Thoracic aorta (tissue), 2 donors: ENCODE measurements around the gene PPID. TPM values are rescaled to one million over a fixed set of nuclear protein-coding genes. Genes with fewer than 3 reads are reported as not detected.

Experiments
- ATAC-seq: fragments of 150-250 bp; one replicate; pipeline ENCODE4 v1.8.0; 2017; ENCODE audit warnings: low read depth; ENCODE audit not compliant: insufficient number of reproducible peaks, low FRiP score
- DNase-seq: peaks from one replicate; pipeline ENCODE4 v3.0.0-alpha.2; 2020; ENCODE audit warnings: low spot score
- H3K27ac ChIP-seq, 2 donors: fragments of 200-600 bp; sonication (generic); 1 replicate in 1 of 2; 2 replicates in 1 of 2; pipeline ENCODE4 v1.5.1; 2016; ENCODE audit warnings: mild to moderate bottlenecking in 2 of 2, moderate library complexity in 2 of 2
- H3K27me3 ChIP-seq: fragments of 200-600 bp; sonication (generic); replicated peaks from 2 replicates; pipeline ENCODE4 v1.6.0; 2016; ENCODE audit warnings: mild to moderate bottlenecking; ENCODE audit not compliant: insufficient read depth
- H3K36me3 ChIP-seq: fragments of 200-600 bp; sonication (generic); one replicate; pipeline ENCODE4 v1.5.1; 2016
- H3K4me1 ChIP-seq, 2 donors: fragments of 200-600 bp; sonication (generic); 1 replicate in 1 of 2; 2 replicates in 1 of 2; pipeline versions ENCODE4 v1.5.1 to v1.6.0; 2016; ENCODE audit warnings: low read depth in 2 of 2, mild to moderate bottlenecking in 1 of 2; ENCODE audit not compliant: control insufficient read depth in 1 of 2
- H3K4me3 ChIP-seq: fragments of 200-600 bp; sonication (generic); 2 replicates; pipeline ENCODE4 v1.5.1; 2016; ENCODE audit warnings: mild to moderate bottlenecking
- H3K9me3 ChIP-seq: fragments of 200-600 bp; sonication (generic); 2 replicates; pipeline ENCODE4 v1.5.1; 2016
- CTCF ChIP-seq: fragments of 200-600 bp; sonication (generic); IDR thresholded peaks from one replicate; pipeline ENCODE4 v1.5.1; 2019; ENCODE audit warnings: antibody characterized with exemption
- total RNA-seq, 2 donors: library from RNA; depleted of rRNA; stranded (reverse); fragments of >200 nt; gene quantifications; one replicate each; pipeline versions ENCODE4 v1.1.0 to v1.2.3, GENCODE V29; 2016

Gene PPID
- total RNA-seq, 2 donors from 2014 or later, result 8.3 to 12.8 TPM

- H3K27me3 ChIP-seq, result no peaks in the 10 kb centered on the region
- DNase-seq, result no peak
- H3K4me3 ChIP-seq, result no peak overlapping the region
- no peaks in the 10 kb centered on the region for H3K9me3 ChIP-seq
- H3K36me3 ChIP-seq, result no peaks in the 10 kb centered on the region
- no peak for ATAC-seq
- TF ChIP-seq CTCF, result no peak
- no peak overlapping the region for H3K27ac ChIP-seq
- H3K4me1 ChIP-seq, result peaks cover 3 to 11% of the 10 kb centered on the region in 2 donors
Observed at GRCh38 chr4:158676076-158676475, 47.1 kb downstream of the PPID start.

GRCh38 chr4:158673633-158674032 is 49.6 kb downstream of the PPID start:
- no peak for ATAC-seq
- TF ChIP-seq CTCF, result no peak
- H3K9me3 ChIP-seq, result no peaks in the 10 kb centered on the region
- no peak overlapping the region for H3K27ac ChIP-seq
- peaks cover 11 to 22% of the 10 kb centered on the region in 2 donors for H3K4me1 ChIP-seq
- no peak overlapping the region for H3K4me3 ChIP-seq
- no peaks in the 10 kb centered on the region for H3K27me3 ChIP-seq
- no peaks in the 10 kb centered on the region for H3K36me3 ChIP-seq
- no peak for DNase-seq

- Histone ChIP-seq H3K9me3 (no peaks in the 10 kb centered on the region), H3K36me3 (no peaks in the 10 kb centered on the region), H3K27ac (peak within 1 kb of the TSS; percentile 84 to 96), H3K4me3 (peak within 1 kb of the TSS; percentile 97), H3K27me3 (no peaks in the 10 kb centered on the region), H3K4me1 (peaks cover 11 to 22% of the 10 kb centered on the region in 2 donors)
- peak; percentile 97 for ATAC-seq
- peak; percentile 61 for TF ChIP-seq CTCF
- DNase-seq, result peak; percentile 98
Observed at GRCh38 chr4:158671915-158672806, 51.0 kb downstream of the PPID start, which contains the start of gene ETFDH. Gene ETFDH (plus strand): TSS chr4:158672296. CDS start chr4:158672457, 161 bp downstream.

GRCh38 chr4:158671665-158671914 is 51.6 kb downstream of the PPID start, which contains the start of gene C4orf46:
Gene C4orf46 (minus strand): TSS chr4:158671887. CDS start chr4:158671801, 86 bp downstream.
- no peak for DNase-seq
- peak within 1 kb of the TSS; percentile 84 to 96 for H3K27ac ChIP-seq
- H3K4me1 ChIP-seq, result peaks cover 11 to 22% of the 10 kb centered on the region in 2 donors
- peak within 1 kb of the TSS; percentile 97 for H3K4me3 ChIP-seq
- H3K27me3 ChIP-seq, result no peaks in the 10 kb centered on the region
- H3K36me3 ChIP-seq, result no peaks in the 10 kb centered on the region
- no peak for ATAC-seq
- no peak for TF ChIP-seq CTCF
- no peaks in the 10 kb centered on the region for H3K9me3 ChIP-seq

- ATAC-seq, result no peak
- TF ChIP-seq CTCF, result no peak
Observed at GRCh38 chr4:158670975-158671664, 52.1 kb downstream of the PPID start.

More at GRCh38 chr4:158670975-158671664, 52.1 kb downstream of the PPID start:
- Histone ChIP-seq H3K36me3 (no peaks in the 10 kb centered on the region), H3K4me1 (peaks cover 11 to 22% of the 10 kb centered on the region in 2 donors), H3K27me3 (no peaks in the 10 kb centered on the region), H3K4me3 (peak overlapping the region; percentile 97), H3K27ac (peak overlapping the region; percentile 75 to 84), H3K9me3 (no peaks in the 10 kb centered on the region)
- DNase-seq, result no peak
